ENCODE results near the gene ETS2. TPM values are rescaled to one million over a fixed set of nuclear protein-coding genes. Genes with fewer than 3 reads are reported as not detected.

The ETS2 gene
- total and polyA plus RNA-seq, 2 of the 4 experiments (the other 2 are of a cell fraction), result 21.3 to 21.7 TPM

GRCh38 chr21:38859852-38860251 lies 54.1 kb downstream of the ETS2 start:
- Histone ChIP-seq H3K18ac (ENCODE audit: low read depth, low read length) (no peak overlapping the region), H2BK20ac (ENCODE audit: low read depth, low read length) (no peak overlapping the region), H4K8ac (ENCODE audit: low read depth in 2 of 2, low read length in 2 of 2) (no peak overlapping the region), H3K4me3 (ENCODE audit: insufficient read depth, low read depth, low read length) (no peak overlapping the region), H4K5ac (ENCODE audit: low read depth, low read length) (no peak overlapping the region), H2BK5ac (ENCODE audit: low read depth, low read length, poor library complexity, severe bottlenecking) (no peak overlapping the region), H3K23ac (ENCODE audit: low read depth, low read length) (no peak overlapping the region), H3K27me3 (ENCODE audit: control insufficient read depth, insufficient read depth, low read length) (no peaks in the 10 kb centered on the region), H3K4me1 (ENCODE audit: control insufficient read depth, insufficient read depth, low read length) (no peaks in the 10 kb centered on the region), H3K14ac (replicated peaks; ENCODE audit: low read depth, low read length) (no peak overlapping the region), H3K4ac (ENCODE audit: low read depth, low read length) (no peak overlapping the region), H3K27ac (ENCODE audit: insufficient read depth, low read length) (no peak overlapping the region), H2BK120ac (ENCODE audit: low read depth, low read length) (no peak overlapping the region), H2AFZ (replicated peaks; ENCODE audit: low read length, poor library complexity) (no peak overlapping the region), H4K91ac (ENCODE audit: insufficient read depth, low read depth, low read length) (no peak overlapping the region), H2AK5ac (ENCODE audit: low read depth, low read length) (no peak overlapping the region; the same call in 1 of the 2 replicates), H2BK15ac (ENCODE audit: low read depth, low read length) (0 out of 3 replicates have a peak overlapping the region, but pooled peaks have one; percentile 42), H3K36me3 (ENCODE audit: control insufficient read depth, insufficient read depth, low read length) (no peaks in the 10 kb centered on the region), H2AK9ac (replicated peaks; ENCODE audit: low read depth, low read length, poor library complexity) (peak overlapping the region; percentile 6), H3K56ac (ENCODE audit: extremely low read depth, insufficient read depth, low read length) (no peak overlapping the region), H3K4me2 (ENCODE audit: low read depth, low read length) (no peak overlapping the region), H3K79me1 (ENCODE audit: low read depth in 1 of 2, low read length in 2 of 2) (no peaks in the 10 kb centered on the region), H4K20me1 (ENCODE audit: insufficient read depth, low read length) (no peaks in the 10 kb centered on the region), H3K9me1 (ENCODE audit: insufficient read depth, low read length) (no peaks in the 10 kb centered on the region), H3K9ac (ENCODE audit: low read depth, low read length) (no peak overlapping the region), H3K9me3 (ENCODE audit: control insufficient read depth, insufficient read depth, low read length) (no peaks in the 10 kb centered on the region)
- BruUV-seq (replicated peaks), result no TSS peak
- in situ Hi-C loops (cut with MboI; ENCODE audit: low sequenced_read_pairs), result no loop called here
- CTCF ChIA-PET, result no interaction called here
- intact Hi-C loops (cut with micrococcal nuclease), result no loop called here
- no peak for ATAC-seq (ENCODE audit: low read depth)
- TF ChIP-seq, protein P1, sequence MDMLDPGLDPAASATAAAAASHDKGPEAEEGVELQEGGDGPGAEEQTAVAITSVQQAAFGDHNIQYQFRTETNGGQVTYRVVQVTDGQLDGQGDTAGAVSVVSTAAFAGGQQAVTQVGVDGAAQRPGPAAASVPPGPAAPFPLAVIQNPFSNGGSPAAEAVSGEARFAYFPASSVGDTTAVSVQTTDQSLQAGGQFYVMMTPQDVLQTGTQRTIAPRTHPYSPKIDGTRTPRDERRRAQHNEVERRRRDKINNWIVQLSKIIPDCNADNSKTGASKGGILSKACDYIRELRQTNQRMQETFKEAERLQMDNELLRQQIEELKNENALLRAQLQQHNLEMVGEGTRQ (IDR thresholded peaks at IDR 0.05; ENCODE audit: low read depth, low read length), result no peak
- no peak for TF ChIP-seq BHLHE40 (IDR thresholded peaks at IDR 0.05; ENCODE audit: low read depth, low read length)
- no peak for TF ChIP-seq SMC3 (IDR thresholded peaks at IDR 0.05; ENCODE audit: low read depth, low read length)
- no peak for TF ChIP-seq ELK1 (IDR thresholded peaks at IDR 0.05; ENCODE audit: borderline replicate concordance, low read depth, low read length)
- TF ChIP-seq RAD21 (IDR thresholded peaks at IDR 0.05; ENCODE audit: low read length), result no peak
- TF ChIP-seq CEBPB (IDR thresholded peaks at IDR 0.05; ENCODE audit: low read depth, low read length), result no peak
- no peak for TF ChIP-seq FOS (IDR thresholded peaks at IDR 0.05; ENCODE audit: low read depth, low read length)
- TF ChIP-seq CHD1 (IDR thresholded peaks at IDR 0.05; ENCODE audit: low read depth, low read length), result no peak
- TF ChIP-seq RFX5 (IDR thresholded peaks at IDR 0.05; ENCODE audit: low read depth, low read length), result no peak
- TF ChIP-seq MAFK (IDR thresholded peaks at IDR 0.05; ENCODE audit: low read depth, low read length), result no peak
- POLR2A ChIA-PET (ENCODE audit: unreplicated experiment), result no interaction called here
- dilution Hi-C loops (cut with HindIII; ENCODE audit: low sequenced_read_pairs, unreplicated experiment), result no loop called here
- peak; percentile 39 for DNase-seq
- WGBS, 2 experiments (ENCODE audit: extremely low coverage in 2 of 2, insufficient read length in 1 of 2), result 96% methylated on average over 3 of the region's 5 CpGs; no CpG with 5 or more reads in 1 of the 2 experiments

All from IMR-90 (cell line).